SIG-M5 treated with dmso at 0.1 percent for 504 hours (cell line): ENCODE results near the gene GPR152.
A peak's percentile ranks its signal among the peaks of the same experiment; 100 is the strongest.
"Not testable (repeated sequence)": the region's sequence is repeated elsewhere in the genome, so short reads cannot be mapped to it uniquely, and the experiment has no call there.

ENCODE experiments used
- DNase-seq: peaks from one replicate; lab custom pipeline; 2025; ENCODE audit not compliant: unreplicated experiment; lab: John Stamatoyannopoulos, UW

GPR152 gene

GRCh38 chr11:67489885-67490726 lies 37.6 kb upstream of the GPR152 start:
- no peak for DNase-seq

GRCh38 chr11:67489203-67489884 lies 36.8 kb upstream of the GPR152 start:
- no peak for DNase-seq

- no peak for DNase-seq
Measured at GRCh38 chr11:67486481-67487195, 34.1 kb upstream of the GPR152 start.

GRCh38 chr11:67485873-67486361 lies 33.4 kb upstream of the GPR152 start:
- DNase-seq: not testable (repeated sequence)

DNA sequence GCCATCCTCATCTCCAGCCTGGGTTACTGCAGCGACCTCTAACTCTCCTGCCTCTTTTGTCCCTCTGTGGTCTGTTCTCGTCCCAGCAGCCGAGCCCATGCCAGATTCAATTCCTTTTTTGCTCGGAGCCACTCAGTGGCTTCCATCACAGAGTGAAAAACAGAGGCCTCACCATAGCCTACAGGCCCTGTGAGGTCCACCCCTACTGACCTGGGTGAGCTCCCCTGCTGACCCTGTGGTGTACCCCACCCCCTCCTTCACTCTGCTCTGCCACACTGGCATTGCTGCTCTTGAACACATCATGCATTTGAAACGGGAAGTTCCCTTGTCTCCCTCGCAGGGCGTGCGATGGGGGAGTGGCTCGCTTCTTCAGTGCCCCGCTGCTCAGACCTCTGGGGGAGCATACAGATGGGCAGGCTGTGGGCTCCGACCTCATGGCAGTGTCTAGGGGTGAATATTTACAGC lies 32.4 kb upstream of the GPR152 start:
- peak; percentile 66 for DNase-seq

GRCh38 chr11:67483831-67484665 lies 31.5 kb upstream of the GPR152 start:
- DNase-seq: no peak

- peak; percentile 98 for DNase-seq
Measured at GRCh38 chr11:67482827-67483798, 30.6 kb upstream of the GPR152 start, which contains the start of gene AIP. Gene AIP (plus strand): TSS chr11:67483026. CDS start chr11:67483159, 133 bp downstream.

DNA sequence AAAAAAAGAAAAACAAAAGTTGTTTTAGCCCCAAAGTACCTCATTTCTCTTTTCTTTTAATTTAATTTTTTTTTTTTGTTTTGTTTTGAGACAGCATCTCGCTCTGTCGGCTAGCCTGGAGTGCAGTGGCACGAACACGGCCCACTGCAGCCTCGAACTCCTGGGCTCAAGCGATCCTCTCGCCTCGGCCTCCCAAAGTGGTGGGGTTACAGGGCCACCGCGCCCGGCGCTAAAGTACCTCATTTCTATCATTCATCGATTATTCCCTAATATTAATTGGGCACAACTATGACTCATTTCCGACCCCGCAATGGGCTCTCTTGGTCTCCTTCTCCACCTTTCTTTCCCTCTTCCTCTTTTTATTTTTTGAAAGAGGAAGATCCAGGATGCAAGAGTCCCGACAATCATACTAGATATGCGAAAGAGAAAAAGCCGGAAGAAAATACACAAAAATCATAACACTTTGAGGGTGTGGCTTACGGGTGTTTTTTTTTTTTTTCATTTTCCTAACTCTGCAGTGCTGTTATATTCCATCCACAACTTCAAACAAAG lies 29.8 kb upstream of the GPR152 start:
- peak; percentile 87 for DNase-seq

GRCh38 chr11:67477344-67478050 lies 25.0 kb upstream of the GPR152 start:
- DNase-seq: not testable (repeated sequence)

GRCh38 chr11:67476692-67477091 lies 24.2 kb upstream of the GPR152 start:
- DNase-seq: not testable (repeated sequence)

GRCh38 chr11:67472882-67473281 lies 20.4 kb upstream of the GPR152 start:
- DNase-seq: no peak

DNA sequence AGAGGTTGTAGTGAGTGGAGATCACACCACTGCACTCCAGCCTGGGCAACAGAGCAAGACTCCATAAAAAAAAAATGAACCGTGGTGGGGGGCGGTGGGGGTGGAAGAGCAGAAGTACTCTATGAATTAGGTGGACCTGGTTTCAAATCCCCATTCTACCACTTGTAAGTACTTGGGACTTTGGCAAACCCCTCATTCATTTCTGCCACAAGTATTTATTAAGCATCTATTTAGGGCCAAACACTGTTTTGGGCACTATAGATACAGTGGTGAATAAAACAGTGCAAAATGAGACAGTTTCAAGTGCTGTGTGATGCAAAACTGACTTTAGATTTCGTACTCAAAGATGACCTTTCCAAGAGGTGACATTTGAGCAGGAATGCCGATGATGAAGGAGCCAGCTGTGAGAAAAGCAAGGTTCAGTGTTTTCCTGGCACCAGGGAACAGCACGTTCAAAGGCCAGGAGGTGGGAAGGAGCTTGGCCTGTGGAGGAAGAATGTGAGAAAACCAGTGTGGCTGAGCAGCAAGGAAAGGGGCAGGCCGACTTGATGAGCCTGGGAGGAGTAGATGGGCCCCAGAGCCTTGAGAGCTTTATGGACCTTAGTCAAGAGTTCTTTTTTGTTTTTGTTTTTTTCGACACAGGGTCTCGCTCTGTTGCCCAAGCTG lies 17.9 kb upstream of the GPR152 start:
- DNase-seq: no peak

- DNase-seq: no peak
Measured at GRCh38 chr11:67469508-67469811, 16.9 kb upstream of the GPR152 start.

DNA sequence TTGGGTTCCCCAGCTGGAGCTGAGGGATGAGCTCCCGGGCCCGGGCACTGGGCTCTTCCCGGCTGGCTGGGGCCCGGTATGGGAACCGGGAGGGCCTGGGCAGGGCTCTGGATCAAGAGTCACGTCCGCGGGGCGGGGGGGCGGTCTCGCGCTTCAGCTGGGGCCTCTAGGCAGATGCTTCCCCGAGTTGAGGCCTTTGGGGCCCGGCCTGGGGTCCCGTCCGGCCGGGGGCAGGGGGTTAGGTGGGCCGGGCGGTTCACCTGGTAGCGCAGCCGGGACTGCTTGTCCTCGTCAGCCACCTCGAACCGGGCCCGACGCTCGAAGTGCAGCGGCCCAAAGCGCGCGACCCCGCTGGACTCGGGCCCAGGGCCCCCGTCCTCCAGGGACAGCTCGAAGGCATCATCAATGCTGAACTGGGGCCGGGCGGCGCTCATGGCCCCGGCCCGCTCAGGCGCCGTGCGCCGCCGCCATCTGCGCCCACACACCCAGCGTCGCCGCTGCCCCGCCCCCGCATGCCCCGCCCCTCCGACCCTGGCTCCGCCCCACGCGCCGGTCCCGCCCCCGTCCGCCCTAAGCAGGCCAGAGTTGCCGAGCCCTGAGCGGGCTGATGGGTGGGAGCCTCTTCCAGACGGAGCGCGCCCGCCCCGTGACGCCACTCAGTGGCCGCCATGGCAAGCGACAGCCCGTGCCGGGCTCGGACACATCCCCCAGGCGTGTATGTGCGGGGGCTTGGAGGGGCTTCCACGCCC lies 16.4 kb upstream of the GPR152 start, which contains the start of gene TMEM134:
Gene TMEM134 (minus strand): TSS at position 493 of the 749 bp plus-strand sequence. CDS start 59 bp downstream, at position 434.
- peak; percentile 83 for DNase-seq

DNA sequence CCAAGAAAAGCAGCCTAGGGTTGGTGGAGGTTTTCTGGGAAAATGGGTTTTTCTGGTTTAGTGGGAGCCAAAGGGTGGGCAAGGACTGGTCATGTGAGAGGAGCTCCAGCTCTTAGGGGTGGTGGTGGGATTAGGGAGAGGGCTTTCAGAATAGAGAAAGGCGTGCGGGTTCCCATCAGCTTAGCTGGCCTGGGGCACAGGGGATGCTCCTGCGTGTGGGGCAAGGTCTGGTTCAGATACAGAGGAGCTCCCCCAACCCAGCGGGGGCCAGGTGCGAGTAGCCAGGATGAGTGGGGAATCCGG lies 15.9 kb upstream of the GPR152 start:
- DNase-seq: no peak

DNA sequence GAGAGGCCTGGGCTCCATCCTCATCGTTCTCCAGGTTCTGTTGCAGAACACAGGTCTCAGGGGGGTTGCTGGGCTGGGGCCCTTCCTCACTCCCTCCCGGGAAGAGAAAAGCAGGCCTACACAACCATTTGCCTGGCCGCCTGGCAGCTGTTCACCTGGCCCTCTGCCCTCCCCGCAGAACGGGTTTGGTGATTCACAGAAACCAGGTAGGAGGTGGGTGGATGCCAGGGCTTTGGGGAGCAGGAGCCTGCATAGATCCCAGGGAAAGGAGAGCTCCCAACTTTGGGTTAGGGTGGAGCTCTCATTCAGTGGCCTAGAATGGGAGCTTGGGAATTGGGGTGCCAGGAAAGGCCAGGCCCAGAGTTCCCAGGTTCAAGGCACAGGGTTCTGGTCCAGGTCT lies 15.5 kb upstream of the GPR152 start:
- peak; percentile 17 for DNase-seq
